Ovary (tissue), 3 donors: ENCODE measurements around the gene SHTN1.

Experiments used
- CTCF ChIP-seq, 3 donors: fragments of 450-650 bp in 2 of 3; fragments of 200-600 bp in 1 of 3; IDR thresholded peaks; one replicate each; pipeline versions ENCODE4 v1.5.1 to v1.8.0; 2016 to 2022; ENCODE audit warnings: antibody characterized with exemption in 3 of 3, mild to moderate bottlenecking in 1 of 3
- EP300 ChIP-seq: sonication (generic); formaldehyde crosslinking; IDR thresholded peaks from one replicate; pipeline ENCODE4 v1.6.1; 2017; ENCODE audit warnings: antibody characterized with exemption
- POLR2A ChIP-seq: fragments of 450-650 bp; IDR thresholded peaks from one replicate; pipeline ENCODE4 v1.6.1; 2017; ENCODE audit warnings: antibody characterized with exemption, mild to moderate bottlenecking, moderate library complexity
- donor health status: DM: no; HTN: no; CAD: no.

- TF ChIP-seq CTCF (IDR thresholded peaks at IDR 0.05): no peak
- TF ChIP-seq POLR2A: no peak
- no peak for TF ChIP-seq EP300
Observed at GRCh38 chr10:116926426-116926825, 78.6 kb downstream of the SHTN1 start.
